Measurements from ENCODE around the gene HS3ST2.

Gene HS3ST2

GRCh38 chr16:22813948-22814710 lies at the start of gene HS3ST2:
Gene HS3ST2 (plus strand): TSS chr16:22814162. CDS start chr16:22814611, 449 bp downstream.
- peak; percentile 76 for DNase-seq (ENCODE audit: low spot score)

- no peak for DNase-seq (ENCODE audit: low spot score)
Measured at GRCh38 chr16:22764662-22765327, 49.2 kb upstream of the HS3ST2 start.

- no peak for DNase-seq (ENCODE audit: low spot score)
Measured at GRCh38 chr16:22765479-22765878, 48.5 kb upstream of the HS3ST2 start.

GRCh38 chr16:22770866-22771265 lies 43.1 kb upstream of the HS3ST2 start:
- no peak for DNase-seq (ENCODE audit: low spot score)

GRCh38 chr16:22771551-22771950 lies 42.4 kb upstream of the HS3ST2 start:
- DNase-seq (ENCODE audit: low spot score), result no peak

- DNase-seq (ENCODE audit: low spot score), result no peak
Measured at GRCh38 chr16:22775220-22775922, 38.6 kb upstream of the HS3ST2 start.

- DNase-seq (ENCODE audit: low spot score), result no peak
Measured at GRCh38 chr16:22781480-22781879, 32.5 kb upstream of the HS3ST2 start.

- no peak for DNase-seq (ENCODE audit: low spot score)
Measured at GRCh38 chr16:22782314-22782713, 31.6 kb upstream of the HS3ST2 start.

GRCh38 chr16:22784690-22785214 lies 29.2 kb upstream of the HS3ST2 start:
- no peak for DNase-seq (ENCODE audit: low spot score)

GRCh38 chr16:22785552-22785951 lies 28.4 kb upstream of the HS3ST2 start:
- DNase-seq (ENCODE audit: low spot score), result no peak

- no peak for DNase-seq (ENCODE audit: low spot score)
Measured at GRCh38 chr16:22786284-22786683, 27.7 kb upstream of the HS3ST2 start.

GRCh38 chr16:22786691-22787090 lies 27.3 kb upstream of the HS3ST2 start:
- DNase-seq (ENCODE audit: low spot score), result no peak

GRCh38 chr16:22787466-22788192 lies 26.3 kb upstream of the HS3ST2 start:
- DNase-seq (ENCODE audit: low spot score), result peak; percentile 85

- DNase-seq (ENCODE audit: low spot score), result no peak
Measured at GRCh38 chr16:22788193-22788530, 25.8 kb upstream of the HS3ST2 start.

- DNase-seq (ENCODE audit: low spot score), result no peak
Measured at GRCh38 chr16:22789281-22789945, 24.5 kb upstream of the HS3ST2 start.

GRCh38 chr16:22797551-22797950 lies 16.4 kb upstream of the HS3ST2 start:
- DNase-seq (ENCODE audit: low spot score), result no peak

- DNase-seq (ENCODE audit: low spot score), result no peak
Measured at GRCh38 chr16:22799113-22799512, 14.8 kb upstream of the HS3ST2 start.

- DNase-seq (ENCODE audit: low spot score), result no peak
Measured at GRCh38 chr16:22804893-22805292, 9.1 kb upstream of the HS3ST2 start.

- no peak for DNase-seq (ENCODE audit: low spot score)
Measured at GRCh38 chr16:22805326-22805725, 8.6 kb upstream of the HS3ST2 start.

- no peak for DNase-seq (ENCODE audit: low spot score)
Measured at GRCh38 chr16:22806811-22807210, 7.2 kb upstream of the HS3ST2 start.

GRCh38 chr16:22810226-22810625 lies 3.7 kb upstream of the HS3ST2 start:
- DNase-seq (ENCODE audit: low spot score), result no peak

Data from AG20443 (cell line).